Endothelial cell of umbilical vein (primary cell): ENCODE data around the gene LIN28B. TPM values are rescaled to one million over a fixed set of nuclear protein-coding genes. Genes with fewer than 3 reads are reported as not detected.

Experiments
- BruUV-seq: library from RNA; stranded (reverse); fragments of 400-500 nt; replicated peaks from 2 replicates; lab custom pipeline; 2021; lab: Mats Ljungman, UMichigan
- CTCF ChIA-PET: fragments of 300-600, 350-600 bp; sonication (Branson Sonifier 250); formaldehyde crosslinking; loops from one replicate; lab custom pipeline; 2021; ENCODE audit warnings: antibody characterized with exemption, inconsistent platforms; lab: Charles Lee
- POLR2A ChIA-PET: fragments of 300-600, 350-600 bp; sonication (Branson Sonifier 250); formaldehyde crosslinking; loops from one replicate; lab custom pipeline; 2021; ENCODE audit warnings: antibody characterized with exemption, inconsistent platforms; lab: Charles Lee
- DNase-seq: peaks from one replicate; pipeline ENCODE4 v3.0.0-alpha.2; 2011; ENCODE audit warnings: low read depth, low spot score
- FAIRE-seq: peaks from 2 replicates; lab custom pipeline; 2011; peaks lifted over from hg19 to GRCh38; lab: Jason Lieb, UNC
- H2AFZ ChIP-seq: 2 replicates; pipeline ENCODE4 v1.6.0; 2012; ENCODE audit warnings: low read depth, low read length, control low read depth, inconsistent platforms
- H3K27ac ChIP-seq: 2 replicates; pipeline ENCODE4 v1.5.1; 2011; ENCODE audit warnings: low read depth, mild to moderate bottlenecking, control low read depth, low read length, moderate library complexity; ENCODE audit not compliant: insufficient read depth
- H3K27me3 ChIP-seq, 2 experiments: 2 replicates each; pipeline versions ENCODE4 v1.6.0 to v1.6.1; 2011; ENCODE audit warnings: low read length in 2 of 2, mixed read lengths in 1 of 2; ENCODE audit not compliant: control insufficient read depth in 2 of 2, insufficient read depth in 2 of 2
- H3K36me3 ChIP-seq, 2 experiments: 2 replicates in 1 of 2; 3 replicates in 1 of 2; pipeline ENCODE4 v1.5.1; 2011; ENCODE audit warnings: low read length in 2 of 2, mild to moderate bottlenecking in 1 of 2, moderate library complexity in 1 of 2; ENCODE audit not compliant: control insufficient read depth in 2 of 2, insufficient read depth in 2 of 2; ENCODE audit errors: extremely low read depth in 1 of 2
- H3K4me1 ChIP-seq: 3 replicates; pipeline ENCODE4 v1.5.1; 2011; ENCODE audit warnings: mild to moderate bottlenecking, low read length; ENCODE audit not compliant: control insufficient read depth, insufficient read depth; ENCODE audit errors: extremely low read depth
- H3K4me2 ChIP-seq: 2 replicates; pipeline ENCODE4 v1.6.1; 2011; ENCODE audit warnings: low read length, control low read depth, mixed read lengths; ENCODE audit not compliant: insufficient read depth
- H3K4me3 ChIP-seq, 3 experiments: fragments of 200-600 bp in 1 of 3; sonication (generic), shearing (Covaris generic) in 1 of 3; replicated peaks in 1 of 3; 2 replicates each; pipeline ENCODE4 v1.5.1; 2011 to 2016; ENCODE audit warnings: control low read depth in 3 of 3, low read length in 3 of 3, mild to moderate bottlenecking in 2 of 3, inconsistent platforms in 1 of 3, low read depth in 1 of 3, moderate library complexity in 1 of 3; ENCODE audit not compliant: insufficient read depth in 1 of 3
- H3K79me2 ChIP-seq: 2 replicates; pipeline ENCODE4 v1.6.0; 2012; ENCODE audit warnings: low read length, inconsistent platforms; ENCODE audit not compliant: control insufficient read depth, insufficient read depth
- H3K9ac ChIP-seq: replicated peaks from 2 replicates; pipeline ENCODE3; 2011; ENCODE audit warnings: low read length, control low read depth; ENCODE audit not compliant: insufficient read depth; ENCODE audit errors: extremely low read depth
- H3K9me1 ChIP-seq: replicated peaks from 3 replicates; pipeline ENCODE4 v1.6.0; 2011; ENCODE audit warnings: mild to moderate bottlenecking, low read length; ENCODE audit not compliant: control insufficient read depth, insufficient read depth; ENCODE audit errors: extremely low read depth
- H3K9me3 ChIP-seq: replicated peaks from 2 replicates; pipeline ENCODE4 v1.5.1; 2012; ENCODE audit warnings: low read length, inconsistent platforms; ENCODE audit not compliant: control insufficient read depth, insufficient read depth
- H4K20me1 ChIP-seq: replicated peaks from 2 replicates; pipeline ENCODE3; 2011; ENCODE audit warnings: mild to moderate bottlenecking, low read length; ENCODE audit not compliant: control insufficient read depth, insufficient read depth; ENCODE audit errors: extremely low read depth
- CTCF ChIP-seq, 2 donors: IDR thresholded peaks; 1 replicate in 1 of 2; 2 replicates in 1 of 2; pipeline ENCODE4 v1.5.1; 2011; ENCODE audit warnings: low read length in 2 of 2, mild to moderate bottlenecking in 2 of 2, moderate library complexity in 2 of 2, control low read depth in 1 of 2, inconsistent platforms in 1 of 2, low read depth in 1 of 2; ENCODE audit not compliant: insufficient read depth in 1 of 2; ENCODE audit errors: extremely low read depth in 1 of 2
- EZH2 ChIP-seq: IDR thresholded peaks from 2 replicates; pipeline ENCODE4 v1.6.1; 2012; ENCODE audit warnings: borderline replicate concordance, low read depth, mild to moderate bottlenecking, moderate library complexity, low read length, inconsistent platforms; ENCODE audit not compliant: severe bottlenecking
- FOS ChIP-seq: IDR thresholded peaks from 2 replicates; pipeline ENCODE4 v1.6.1; 2011; ENCODE audit warnings: mild to moderate bottlenecking, low read length, moderate library complexity, borderline replicate concordance; ENCODE audit not compliant: insufficient read depth
- GATA2 ChIP-seq: IDR thresholded peaks from 2 replicates; pipeline ENCODE4 v1.7.0; 2011; ENCODE audit warnings: low read depth, mild to moderate bottlenecking, moderate library complexity, mixed read lengths, low read length; ENCODE audit not compliant: insufficient read length, insufficient read depth
- JUN ChIP-seq: IDR thresholded peaks from 2 replicates; pipeline ENCODE4 v1.6.1; 2011; ENCODE audit warnings: borderline replicate concordance, low read depth; ENCODE audit not compliant: insufficient read length, insufficient read depth
- MYC ChIP-seq: IDR thresholded peaks from one replicate; pipeline ENCODE4 v1.6.1; 2011; ENCODE audit warnings: mild to moderate bottlenecking, low read depth, low read length
- POLR2A ChIP-seq: IDR thresholded peaks from 2 replicates; pipeline ENCODE4 v1.6.1; 2012; ENCODE audit warnings: low read depth, mild to moderate bottlenecking, control low read depth, low read length
- POLR2AphosphoS5 ChIP-seq: IDR thresholded peaks from 2 replicates; pipeline ENCODE4 v1.6.1; 2012; ENCODE audit warnings: low read depth, mild to moderate bottlenecking, control low read depth, low read length, moderate library complexity; ENCODE audit not compliant: insufficient read depth
- dilution Hi-C: fragments of 300-500 bp; cut with MboI; formaldehyde crosslinking; loops from one replicate; pipeline ENCODE4 v1.15.0; 2019; ENCODE audit warnings: low sequenced_read_pairs; ENCODE audit not compliant: extremely low pct_ligation_motif_present
- intact Hi-C: fragments of 100-400 bp; cut with micrococcal nuclease; formaldehyde crosslinking; loops from one replicate; pipeline ENCODE4 v1.10.0; 2022
- polyA plus RNA-seq, 4 experiments: library from polyadenylated mRNA; depleted of rRNA in 3 of 4; stranded (reverse) in 3 of 4; unstranded in 1 of 4; fragments of >200 nt; gene quantifications; 2 replicates each; pipeline versions ENCODE4 v1.2.1 to v1.2.3, GENCODE V29; 2011 to 2012; ENCODE audit warnings: missing spikeins in 1 of 4
- total RNA-seq: library from RNA; stranded (reverse); gene quantifications from 2 replicates; pipeline ENCODE4 v1.2.3, GENCODE V29; 2021
- TF ChIP-seq, protein P1 (sequence below): IDR thresholded peaks from 2 replicates; pipeline ENCODE4 v1.6.1; 2011; ENCODE audit not compliant: insufficient read depth, insufficient read length

LIN28B gene
- total and polyA plus RNA-seq, 2 donors (not counting 3 experiments of a cell fraction or from before 2014, with no cell fraction given), result not detected

GRCh38 chr6:105029581-105029980 lies 72.7 kb downstream of the LIN28B start:
- BruUV-seq, result no TSS peak
- intact Hi-C loops, result no loop called here
- Histone ChIP-seq H3K79me2 (no peaks in the 10 kb centered on the region), H3K9me3 (no peaks in the 10 kb centered on the region), H3K9me1 (no peaks in the 10 kb centered on the region), H3K36me3 (no peaks in the 10 kb centered on the region), H3K4me1 (no peaks in the 10 kb centered on the region), H2AFZ (no peak overlapping the region), H3K9ac (no peak overlapping the region), H3K27me3 (no peaks in the 10 kb centered on the region), H3K4me3 (no peak overlapping the region), H4K20me1 (no peaks in the 10 kb centered on the region), H3K27ac (no peak overlapping the region), H3K4me2 (no peak overlapping the region)
- dilution Hi-C loops, result no loop called here
- no peak for DNase-seq
- ChIA-PET CTCF (interaction anchor here (1.2 kb wide), 1 partner anchor 48 kb away, joined by 6 read pairs; no protein-coding TSS in a partner anchor), POLR2A (no interaction called here)
- no peak for TF ChIP-seq JUN
- TF ChIP-seq POLR2AphosphoS5, result no peak
- TF ChIP-seq EZH2, result no peak
- no peak for TF ChIP-seq GATA2
- no peak for TF ChIP-seq MYC
- TF ChIP-seq, protein P1, sequence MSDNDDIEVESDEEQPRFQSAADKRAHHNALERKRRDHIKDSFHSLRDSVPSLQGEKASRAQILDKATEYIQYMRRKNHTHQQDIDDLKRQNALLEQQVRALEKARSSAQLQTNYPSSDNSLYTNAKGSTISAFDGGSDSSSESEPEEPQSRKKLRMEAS, result no peak
- TF ChIP-seq FOS, result no peak
- no peak for TF ChIP-seq CTCF (IDR thresholded peaks at IDR 0.05; ENCODE audit: extremely low read depth in 1 of 2, insufficient read depth in 1 of 2, low read depth in 1 of 2, low read length in 2 of 2)
- TF ChIP-seq POLR2A, result no peak
- FAIRE-seq, result no peak
